Bronchial epithelial cell (primary cell): ENCODE results near the gene CDC5L. TPM values are rescaled to one million over a fixed set of nuclear protein-coding genes. Genes with fewer than 3 reads are reported as not detected.

Experiments used
- DNase-seq: peaks from one replicate; pipeline ENCODE4 v3.0.0-alpha.2; 2010; ENCODE audit warnings: low read depth
- FAIRE-seq: peaks from 2 replicates; lab custom pipeline; 2011; peaks lifted over from hg19 to GRCh38; lab: Jason Lieb, UNC
- H3K27me3 ChIP-seq: 2 replicates; pipeline ENCODE4 v1.5.1; 2011; ENCODE audit warnings: low read length; ENCODE audit not compliant: control insufficient read depth, insufficient read depth
- H3K36me3 ChIP-seq: 2 replicates; pipeline ENCODE4 v1.5.1; 2011; ENCODE audit warnings: low read length; ENCODE audit not compliant: control insufficient read depth, insufficient read depth
- H3K4me3 ChIP-seq: 2 replicates; pipeline ENCODE4 v1.5.1; 2011; ENCODE audit warnings: mild to moderate bottlenecking, low read depth, low read length, control low read depth
- total RNA-seq: library from RNA; depleted of rRNA; stranded (reverse); fragments of >200 nt; gene quantifications from 2 replicates; pipeline ENCODE4 v1.2.1, GENCODE V29; 2014
- TF ChIP-seq, protein P1 (sequence below): IDR thresholded peaks from 2 replicates; pipeline ENCODE4 v1.5.1; 2011; ENCODE audit warnings: mild to moderate bottlenecking, moderate library complexity, low read length, control low read depth, inconsistent platforms; ENCODE audit not compliant: insufficient read depth, severe bottlenecking

The CDC5L gene
- total RNA-seq, 1 donor from 2014 or later, result 16.8 TPM

DNA sequence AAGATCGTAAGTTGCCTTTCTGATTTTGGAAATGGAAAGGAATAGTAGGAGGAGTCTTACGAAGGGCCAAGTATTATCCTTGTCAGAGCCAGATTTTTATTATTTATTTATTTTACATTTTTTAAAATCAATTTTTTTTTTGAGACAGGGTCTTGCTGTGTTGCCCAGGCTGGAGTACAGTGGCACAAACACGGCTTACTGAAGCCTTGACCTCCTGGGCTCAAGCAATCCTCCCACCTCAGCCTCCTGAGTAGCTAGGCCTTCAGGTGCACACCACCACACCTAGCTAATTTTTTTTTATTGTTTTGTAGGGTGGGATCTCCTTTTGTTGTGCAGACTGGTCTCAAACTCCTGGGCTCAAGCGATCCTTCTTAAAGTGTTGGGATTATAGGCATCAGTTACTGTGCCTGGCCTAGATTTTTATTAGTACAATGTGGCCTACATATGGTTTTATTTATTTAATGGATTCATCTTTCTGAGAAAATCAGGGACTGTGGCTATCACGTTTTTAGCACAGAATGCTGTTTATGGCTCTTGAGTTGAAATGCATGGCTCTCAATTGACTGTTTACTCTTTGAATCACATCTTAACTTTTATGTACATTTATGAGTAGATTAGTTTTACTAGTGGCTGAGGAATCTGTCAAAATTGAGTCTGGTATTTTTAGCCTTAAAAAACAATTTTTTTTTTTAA is 16.7 kb downstream of the CDC5L start:
- Histone ChIP-seq H3K36me3 (peaks cover 7% of the 10 kb centered on the region), H3K27me3 (no peaks in the 10 kb centered on the region), H3K4me3 (no peak overlapping the region)
- FAIRE-seq, result no peak
- DNase-seq, result no peak
- TF ChIP-seq, protein P1, sequence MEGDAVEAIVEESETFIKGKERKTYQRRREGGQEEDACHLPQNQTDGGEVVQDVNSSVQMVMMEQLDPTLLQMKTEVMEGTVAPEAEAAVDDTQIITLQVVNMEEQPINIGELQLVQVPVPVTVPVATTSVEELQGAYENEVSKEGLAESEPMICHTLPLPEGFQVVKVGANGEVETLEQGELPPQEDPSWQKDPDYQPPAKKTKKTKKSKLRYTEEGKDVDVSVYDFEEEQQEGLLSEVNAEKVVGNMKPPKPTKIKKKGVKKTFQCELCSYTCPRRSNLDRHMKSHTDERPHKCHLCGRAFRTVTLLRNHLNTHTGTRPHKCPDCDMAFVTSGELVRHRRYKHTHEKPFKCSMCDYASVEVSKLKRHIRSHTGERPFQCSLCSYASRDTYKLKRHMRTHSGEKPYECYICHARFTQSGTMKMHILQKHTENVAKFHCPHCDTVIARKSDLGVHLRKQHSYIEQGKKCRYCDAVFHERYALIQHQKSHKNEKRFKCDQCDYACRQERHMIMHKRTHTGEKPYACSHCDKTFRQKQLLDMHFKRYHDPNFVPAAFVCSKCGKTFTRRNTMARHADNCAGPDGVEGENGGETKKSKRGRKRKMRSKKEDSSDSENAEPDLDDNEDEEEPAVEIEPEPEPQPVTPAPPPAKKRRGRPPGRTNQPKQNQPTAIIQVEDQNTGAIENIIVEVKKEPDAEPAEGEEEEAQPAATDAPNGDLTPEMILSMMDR, result no peak

DNA sequence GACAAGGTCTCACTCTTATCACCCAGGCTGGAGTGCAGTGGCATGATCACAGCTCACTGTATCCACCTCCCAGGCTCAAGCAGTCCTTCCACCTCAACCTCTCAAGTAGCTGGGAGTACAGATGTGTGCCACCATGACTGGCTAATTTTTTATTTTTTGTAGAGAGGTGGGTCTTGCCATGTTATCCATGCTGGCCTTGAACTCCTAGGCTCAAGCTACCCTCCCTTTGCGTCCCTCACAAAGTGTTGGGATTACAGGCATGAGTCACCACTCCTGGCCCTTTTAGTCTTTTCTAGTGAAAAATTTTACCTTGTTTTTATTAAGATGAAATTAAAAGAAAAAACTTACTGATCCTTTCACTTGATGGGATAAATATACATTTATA is 17.2 kb downstream of the CDC5L start:
- Histone ChIP-seq H3K27me3 (no peaks in the 10 kb centered on the region), H3K4me3 (no peak overlapping the region), H3K36me3 (peaks cover 7% of the 10 kb centered on the region)
- FAIRE-seq (no peak), DNase-seq (no peak)
- TF ChIP-seq, protein P1, result no peak

DNA sequence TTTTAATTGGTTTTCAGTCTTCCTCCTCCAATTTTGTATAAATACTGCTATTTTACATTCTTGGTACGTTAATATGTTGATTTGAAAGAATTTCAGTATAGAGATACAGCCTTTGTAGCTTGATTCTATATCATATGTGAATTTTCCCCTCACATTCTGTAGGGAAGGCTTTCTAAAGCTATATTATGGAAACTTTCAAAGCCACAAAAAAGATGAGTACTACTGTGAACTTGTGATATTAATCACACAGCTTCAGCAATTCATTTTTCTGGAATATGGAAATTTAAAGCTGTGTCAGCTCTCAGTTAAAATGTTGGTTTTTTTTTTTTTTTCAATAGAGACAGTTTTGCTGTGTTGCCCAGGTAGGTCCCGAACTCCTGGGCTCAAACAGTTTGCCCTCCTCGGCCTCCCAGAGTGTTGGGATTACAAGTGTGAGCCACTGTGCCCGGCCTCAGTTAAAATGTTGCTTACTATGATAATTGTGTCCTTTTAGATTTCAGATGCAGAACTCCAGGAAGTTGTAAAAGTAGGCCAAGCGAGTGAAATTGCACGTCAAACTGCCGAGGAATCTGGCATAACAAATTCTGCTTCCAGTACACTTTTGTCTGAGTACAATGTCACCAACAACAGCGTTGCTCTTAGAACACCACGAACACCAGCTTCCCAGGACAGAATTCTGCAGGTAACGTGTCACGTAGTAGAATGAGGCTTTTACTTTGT is 20.6 kb downstream of the CDC5L start:
- H3K36me3 ChIP-seq, result peaks cover 7% of the 10 kb centered on the region
- DNase-seq, result no peak
- H3K27me3 ChIP-seq, result no peaks in the 10 kb centered on the region
- TF ChIP-seq, protein P1, result no peak
- H3K4me3 ChIP-seq, result no peak overlapping the region
- FAIRE-seq, result no peak

DNA sequence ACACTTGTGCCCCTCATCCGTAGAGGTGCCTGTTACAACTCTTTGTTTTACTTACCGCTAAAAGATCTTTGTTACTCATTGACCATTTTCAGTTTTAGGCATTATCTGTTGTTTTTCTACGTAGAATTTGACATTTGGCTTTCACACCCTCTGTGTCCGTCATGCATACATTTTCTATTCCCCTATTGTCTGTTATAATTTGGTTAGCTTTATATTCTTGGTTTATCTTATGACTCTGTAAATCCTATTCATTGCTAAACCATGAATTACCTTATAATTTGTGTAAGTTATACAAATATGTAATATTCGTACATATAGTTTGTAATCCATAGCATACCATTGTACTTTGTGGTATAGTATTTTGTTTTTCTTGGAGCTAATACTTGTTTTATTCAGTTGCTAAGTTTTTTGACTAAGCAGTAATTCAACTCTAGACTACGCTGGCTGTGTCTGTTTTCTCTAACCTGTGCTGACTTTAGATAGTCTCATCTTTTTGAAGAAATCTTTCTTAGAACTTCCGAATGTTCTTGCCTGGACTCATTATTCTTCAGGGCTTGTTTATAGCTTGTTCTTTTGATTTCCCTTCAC is 21.8 kb downstream of the CDC5L start:
- Histone ChIP-seq H3K36me3 (peaks cover 7% of the 10 kb centered on the region), H3K4me3 (no peak overlapping the region), H3K27me3 (no peaks in the 10 kb centered on the region)
- FAIRE-seq (no peak), DNase-seq (no peak)
- TF ChIP-seq, protein P1, result no peak

DNA sequence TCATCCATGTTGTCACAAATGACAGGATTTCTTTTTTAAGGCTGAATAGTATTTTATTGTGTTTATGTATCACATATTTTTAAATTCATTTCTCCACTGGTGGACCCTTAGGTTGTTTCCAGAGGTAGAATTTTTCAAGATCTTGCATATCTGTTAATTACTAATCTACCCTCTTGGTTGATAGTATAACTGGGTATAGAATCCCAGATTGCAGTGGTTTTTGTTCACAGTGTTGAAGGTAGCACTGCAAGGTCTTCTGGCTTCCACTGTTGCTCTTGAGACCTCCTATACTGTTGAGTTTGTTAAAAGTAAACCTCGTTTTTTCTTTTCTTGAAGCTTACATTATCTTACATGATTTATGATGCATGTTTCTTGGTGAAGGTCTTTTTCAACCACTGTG is 22.9 kb downstream of the CDC5L start:
- H3K27me3 ChIP-seq, result no peaks in the 10 kb centered on the region
- no peak overlapping the region for H3K4me3 ChIP-seq
- DNase-seq (no peak), FAIRE-seq (no peak)
- H3K36me3 ChIP-seq, result peaks cover 5% of the 10 kb centered on the region
- TF ChIP-seq, protein P1, result no peak
